Activated CD4-positive, alpha-beta T cell treated with anti-CD3 and anti-CD28 coated beads for 1 hour (primary cell): ENCODE measurements around the gene LETM1.

Experiments used
- DNase-seq: peaks from one replicate; pipeline ENCODE4 v3.0.0-alpha.2; 2020

Gene LETM1

GRCh38 chr4:1856071-1856942 is at the start of gene LETM1:
TSS of gene LETM1 (minus strand) at chr4:1856156. CDS start at chr4:1855950, 206 bp downstream.
- DNase-seq, result peak; percentile 89

GRCh38 chr4:1904042-1904441 is 48.1 kb upstream of the LETM1 start:
- DNase-seq, result no peak

- DNase-seq, result no peak
Measured at GRCh38 chr4:1903035-1903434, 47.1 kb upstream of the LETM1 start.

- no peak for DNase-seq
Measured at GRCh38 chr4:1902243-1902642, 46.3 kb upstream of the LETM1 start.

- no peak for DNase-seq
Measured at GRCh38 chr4:1901127-1901526, 45.2 kb upstream of the LETM1 start.

GRCh38 chr4:1900624-1901023 is 44.7 kb upstream of the LETM1 start:
- DNase-seq, result no peak

GRCh38 chr4:1900087-1900433 is 44.1 kb upstream of the LETM1 start:
- DNase-seq, result no peak

GRCh38 chr4:1899149-1900086 is 43.5 kb upstream of the LETM1 start:
- peak; percentile 58 for DNase-seq

DNA sequence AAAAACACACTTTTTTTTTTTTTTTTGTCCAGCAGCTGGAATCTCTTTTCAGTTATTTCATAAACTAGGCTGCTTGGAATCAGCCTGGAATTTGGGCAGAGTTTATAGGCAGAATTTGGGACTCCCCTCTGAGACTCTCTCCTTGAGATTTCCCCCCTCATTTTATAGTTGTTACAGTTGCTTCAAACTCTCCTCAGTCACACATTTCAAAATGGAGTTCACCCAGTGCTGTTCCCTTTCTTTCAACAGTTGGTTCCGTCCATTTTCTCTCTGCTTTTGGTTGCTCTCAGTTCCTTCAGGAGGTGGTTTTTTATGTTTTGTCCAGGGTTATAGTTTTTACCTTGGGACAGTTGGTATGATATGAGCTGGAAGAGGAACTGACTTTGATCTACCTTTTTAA is 42.7 kb upstream of the LETM1 start:
- DNase-seq, result no peak

DNA sequence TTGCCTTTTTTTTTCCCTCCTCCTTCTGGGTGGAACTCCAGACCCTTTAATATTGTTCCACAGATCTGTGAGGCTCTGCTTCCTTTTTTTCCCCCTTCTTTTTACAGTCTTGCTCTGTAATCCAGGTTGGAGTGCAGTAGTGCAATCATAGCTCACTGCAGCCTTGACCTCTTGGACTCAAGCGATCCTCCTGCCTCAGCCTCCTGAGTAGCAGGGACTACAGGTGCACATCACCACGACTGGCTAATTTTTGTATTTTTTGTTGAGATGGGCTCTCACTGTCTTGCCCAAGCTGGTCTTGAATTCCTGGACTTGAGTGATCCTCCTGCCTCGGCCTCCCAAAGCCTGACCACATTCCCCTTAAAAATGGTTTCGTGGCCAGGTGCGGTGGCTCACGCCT is 42.1 kb upstream of the LETM1 start:
- DNase-seq, result no peak

GRCh38 chr4:1896658-1896991 is 40.7 kb upstream of the LETM1 start:
- no peak for DNase-seq

GRCh38 chr4:1895971-1896657 is 40.2 kb upstream of the LETM1 start:
- no peak for DNase-seq

GRCh38 chr4:1890979-1891570 is 35.1 kb upstream of the LETM1 start:
- no peak for DNase-seq

DNA sequence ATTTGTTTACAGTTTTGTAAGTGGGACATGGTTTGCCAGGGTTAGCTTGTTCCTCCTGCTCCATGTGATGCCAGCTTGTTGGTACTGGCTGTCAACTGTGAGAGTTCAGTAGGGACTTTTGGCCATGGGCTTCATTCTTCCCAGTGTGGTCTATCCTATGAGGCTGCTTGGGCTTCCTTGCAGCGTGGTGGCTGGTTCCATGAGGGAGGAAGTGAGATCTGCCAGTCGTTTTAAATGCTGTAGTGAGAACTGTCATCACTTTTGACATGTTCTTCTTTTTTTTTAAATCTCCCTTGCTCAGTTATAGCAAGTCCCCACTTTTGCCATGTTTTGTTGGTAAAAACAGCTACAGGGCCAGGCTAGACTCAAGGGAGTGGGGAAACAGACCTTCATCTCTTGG is 31.1 kb upstream of the LETM1 start:
- DNase-seq, result no peak

- no peak for DNase-seq
Measured at GRCh38 chr4:1885414-1885813, 29.5 kb upstream of the LETM1 start.

DNA sequence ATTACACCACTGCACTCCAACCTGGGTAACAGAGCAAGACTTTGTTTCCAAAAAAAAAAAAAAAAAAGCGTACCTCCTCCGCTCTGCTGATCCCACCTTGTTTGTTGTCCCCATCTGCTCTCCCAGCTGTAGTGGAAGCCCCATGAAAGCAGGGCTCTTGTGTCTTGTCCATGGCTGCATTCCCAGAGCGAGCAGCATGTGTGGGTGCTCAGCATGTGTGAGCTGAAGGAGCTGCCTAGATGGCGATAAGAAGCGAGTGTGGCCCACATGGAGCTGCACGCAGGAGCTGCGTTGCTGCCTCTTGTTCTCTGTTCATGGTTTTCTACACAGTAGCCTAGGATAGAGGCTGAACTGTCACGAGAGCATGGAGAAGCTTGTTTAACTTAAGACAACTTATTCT is 27.6 kb upstream of the LETM1 start:
- no peak for DNase-seq

DNA sequence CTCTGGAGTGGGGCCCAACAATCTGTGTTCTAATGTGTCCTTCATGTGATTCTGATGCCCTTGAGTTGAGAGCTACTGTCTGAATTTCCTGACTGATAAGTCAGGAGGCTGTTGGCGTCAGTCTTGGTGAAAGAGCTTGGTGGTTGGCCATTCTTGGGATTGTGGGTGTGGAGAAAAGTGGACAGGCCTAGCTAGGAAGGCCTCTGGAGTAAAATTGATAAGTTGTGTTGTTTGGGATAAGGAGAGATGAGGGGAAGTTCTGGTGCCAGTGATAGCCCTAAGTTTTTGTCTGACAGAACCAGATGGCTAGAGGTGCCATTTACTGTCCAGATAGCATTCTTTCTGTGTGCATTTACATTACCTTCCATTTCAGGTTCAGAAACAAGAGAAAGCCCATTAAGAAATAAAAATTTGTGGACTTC is 26.9 kb upstream of the LETM1 start:
- no peak for DNase-seq

GRCh38 chr4:1880332-1880731 is 24.4 kb upstream of the LETM1 start:
- no peak for DNase-seq

GRCh38 chr4:1879485-1879884 is 23.5 kb upstream of the LETM1 start:
- no peak for DNase-seq

- DNase-seq, result no peak
Measured at GRCh38 chr4:1874201-1874600, 18.2 kb upstream of the LETM1 start.

DNA sequence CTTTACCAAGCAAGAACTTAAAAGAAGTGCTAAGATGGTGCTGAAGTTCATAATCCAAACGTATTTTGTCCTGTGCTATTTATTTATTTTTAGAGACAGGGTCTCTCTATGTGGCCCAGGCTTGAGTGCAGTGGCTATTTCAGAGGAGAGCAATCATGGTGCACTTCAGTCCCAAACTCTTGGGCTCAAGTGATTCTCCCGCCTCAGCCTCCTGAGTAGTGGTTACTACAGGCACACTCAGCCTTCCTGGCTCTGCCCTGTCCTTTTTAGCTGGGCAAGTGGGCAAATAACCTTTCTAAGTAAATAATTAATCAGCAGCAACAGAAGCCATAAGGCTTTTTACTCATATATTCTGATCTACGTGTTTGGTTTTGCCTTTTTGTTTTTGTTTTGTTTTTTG is 17.8 kb upstream of the LETM1 start:
- no peak for DNase-seq

GRCh38 chr4:1873291-1873690 is 17.3 kb upstream of the LETM1 start:
- DNase-seq, result no peak

DNA sequence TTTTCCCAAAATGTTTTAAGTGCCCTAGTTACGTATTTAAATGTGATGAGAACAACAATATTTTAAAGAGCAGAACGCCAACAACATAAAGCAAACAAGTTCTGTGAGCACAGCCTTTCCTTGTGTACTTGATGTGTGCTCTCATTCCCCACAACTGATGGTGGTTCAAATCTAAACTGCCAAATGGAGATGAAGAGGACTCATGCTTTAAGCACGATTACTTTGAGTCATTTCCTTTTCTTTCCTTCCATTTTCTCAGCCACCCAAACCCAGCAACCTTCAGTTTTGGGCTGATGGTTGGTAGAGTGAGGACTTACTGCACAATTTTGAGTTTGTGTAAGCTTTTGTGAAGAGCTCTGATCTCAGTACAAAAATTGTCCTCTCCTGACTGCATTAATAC is 16.9 kb upstream of the LETM1 start:
- no peak for DNase-seq
